IgD-negative memory B cell (primary cell): ENCODE data around the gene GVQW3. TPM values are rescaled to one million over a fixed set of nuclear protein-coding genes. Genes with fewer than 3 reads are reported as not detected.

Experiments used
- H3K27ac Mint-ChIP-seq, 3 donors: one replicate each; pipeline ENCODE4 v1.8.0; 2020 to 2022; ENCODE audit warnings: mild to moderate bottlenecking in 3 of 3, mixed read lengths in 3 of 3, moderate library complexity in 1 of 3
- H3K27me3 Mint-ChIP-seq: one replicate; pipeline ENCODE4 v1.8.0; 2021; ENCODE audit warnings: mixed read lengths
- H3K36me3 Mint-ChIP-seq: one replicate; pipeline ENCODE4 v1.8.0; 2020; ENCODE audit warnings: mild to moderate bottlenecking, mixed read lengths
- H3K4me1 Mint-ChIP-seq, 3 donors: one replicate each; pipeline ENCODE4 v1.8.0; 2020 to 2022; ENCODE audit warnings: mixed read lengths in 3 of 3, mild to moderate bottlenecking in 1 of 3
- H3K4me3 Mint-ChIP-seq, 4 donors: one replicate each; pipeline ENCODE4 v1.8.0; 2020 to 2022; ENCODE audit warnings: mild to moderate bottlenecking in 4 of 4, mixed read lengths in 4 of 4, moderate library complexity in 3 of 4
- H3K9me3 Mint-ChIP-seq, 3 donors: one replicate each; pipeline ENCODE4 v1.8.0; 2020 to 2021; ENCODE audit warnings: mixed read lengths in 3 of 3, mild to moderate bottlenecking in 1 of 3
- polyA plus RNA-seq: library from polyadenylated mRNA; unstranded; fragments of 300-500 nt; fragmentation: Illumina TruSeq; gene quantifications from one replicate; pipeline ENCODE4 v1.2.3, GENCODE V29; 2021

The GVQW3 gene
- 2.1 TPM for polyA plus RNA-seq

- H3K36me3 Mint-ChIP-seq: peaks cover 3% of the 10 kb centered on the region
- H3K4me1 Mint-ChIP-seq: peaks cover 44 to 55% (median 50%) of the 10 kb centered on the region in 3 donors
- H3K4me3 Mint-ChIP-seq: peak within 1 kb of the TSS; percentile 91 to 99 (median 98)
- no peaks in the 10 kb centered on the region for H3K9me3 Mint-ChIP-seq
- H3K27me3 Mint-ChIP-seq: no peaks in the 10 kb centered on the region
- H3K27ac Mint-ChIP-seq: peak within 1 kb of the TSS; percentile 91 to 98 (median 95)
These were observed at the start of gene GVQW3, which contains the start of gene THAP12 for GRCh38 chr11:76380977-76381719. Gene GVQW3 (plus strand): TSS chr11:76381323. CDS start chr11:76381829, 506 bp downstream. Gene THAP12 (minus strand): TSS chr11:76381132. CDS start chr11:76380836, 296 bp downstream.

GRCh38 chr11:76334826-76335389, 46.2 kb upstream of the GVQW3 start:
- no peaks in the 10 kb centered on the region for H3K36me3 Mint-ChIP-seq
- H3K9me3 Mint-ChIP-seq: peaks cover 11 to 18% (median 11%) of the 10 kb centered on the region in 3 donors
- peaks cover 0 to 6% (median 1%) of the 10 kb centered on the region in 3 donors for H3K4me1 Mint-ChIP-seq
- H3K27ac Mint-ChIP-seq: no peak overlapping the region
- H3K4me3 Mint-ChIP-seq: no peak overlapping the region
- no peaks in the 10 kb centered on the region for H3K27me3 Mint-ChIP-seq

DNA sequence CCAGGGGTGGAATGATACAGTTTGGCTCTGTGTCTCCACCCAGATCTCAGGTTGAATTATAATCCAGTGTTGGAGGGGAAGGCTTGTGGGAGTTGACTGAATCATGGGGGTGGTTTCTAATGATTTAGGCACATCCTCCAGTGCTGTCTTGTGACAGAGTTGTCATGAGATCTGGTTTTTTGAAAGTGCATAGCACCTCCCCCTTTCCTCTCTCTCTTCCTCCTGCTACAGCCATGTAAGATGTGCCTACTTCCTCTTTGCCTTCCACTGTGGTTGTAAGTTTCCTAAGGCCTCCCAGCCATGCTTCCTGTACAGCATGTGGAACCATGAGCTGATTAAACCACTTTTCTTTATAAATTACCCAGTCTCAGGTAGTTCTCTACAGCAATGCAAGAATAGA, 45.3 kb upstream of the GVQW3 start:
- H3K4me1 Mint-ChIP-seq: peaks cover 0 to 6% (median 1%) of the 10 kb centered on the region in 3 donors
- peaks cover 11 to 18% (median 11%) of the 10 kb centered on the region in 3 donors for H3K9me3 Mint-ChIP-seq
- no peak overlapping the region for H3K4me3 Mint-ChIP-seq
- H3K27ac Mint-ChIP-seq: no peak overlapping the region
- no peaks in the 10 kb centered on the region for H3K36me3 Mint-ChIP-seq
- no peaks in the 10 kb centered on the region for H3K27me3 Mint-ChIP-seq

GRCh38 chr11:76336597-76336996, 44.5 kb upstream of the GVQW3 start:
- peaks cover 11 to 18% (median 11%) of the 10 kb centered on the region in 3 donors for H3K9me3 Mint-ChIP-seq
- no peak overlapping the region for H3K4me3 Mint-ChIP-seq
- H3K4me1 Mint-ChIP-seq: peaks cover 0 to 6% (median 1%) of the 10 kb centered on the region in 3 donors
- H3K27me3 Mint-ChIP-seq: no peaks in the 10 kb centered on the region
- H3K36me3 Mint-ChIP-seq: no peaks in the 10 kb centered on the region
- no peak overlapping the region for H3K27ac Mint-ChIP-seq

DNA sequence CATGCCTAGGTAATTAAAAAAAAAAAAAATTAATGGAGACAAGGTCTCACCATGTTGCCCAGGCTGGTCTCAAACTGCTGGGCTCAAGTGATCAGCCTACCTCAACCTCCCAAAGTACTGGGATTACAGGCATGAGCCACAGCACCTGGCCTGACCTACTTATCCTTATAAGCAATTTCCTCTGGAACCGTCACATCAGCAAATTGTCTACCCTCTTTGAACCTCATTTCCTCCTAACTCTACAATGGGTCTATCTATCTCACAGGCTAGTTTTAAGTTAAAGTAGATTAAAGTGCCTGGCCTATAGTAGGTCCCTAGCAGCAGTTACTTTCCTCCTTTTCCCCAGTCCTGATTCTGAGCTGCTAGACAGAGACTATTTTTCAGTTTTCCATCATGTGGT, 43.7 kb upstream of the GVQW3 start:
- no peaks in the 10 kb centered on the region for H3K36me3 Mint-ChIP-seq
- no peak overlapping the region for H3K4me3 Mint-ChIP-seq
- H3K4me1 Mint-ChIP-seq: peaks cover 0 to 6% (median 2%) of the 10 kb centered on the region in 3 donors
- no peaks in the 10 kb centered on the region for H3K27me3 Mint-ChIP-seq
- no peak overlapping the region for H3K27ac Mint-ChIP-seq
- H3K9me3 Mint-ChIP-seq: peaks cover 11 to 18% (median 11%) of the 10 kb centered on the region in 3 donors

GRCh38 chr11:76337923-76338322, 43.2 kb upstream of the GVQW3 start:
- no peaks in the 10 kb centered on the region for H3K27me3 Mint-ChIP-seq
- peaks cover 11 to 18% (median 11%) of the 10 kb centered on the region in 3 donors for H3K9me3 Mint-ChIP-seq
- H3K36me3 Mint-ChIP-seq: no peaks in the 10 kb centered on the region
- no peak overlapping the region for H3K4me3 Mint-ChIP-seq
- H3K4me1 Mint-ChIP-seq: peaks cover 0 to 6% (median 3%) of the 10 kb centered on the region in 3 donors
- H3K27ac Mint-ChIP-seq: no peak overlapping the region

GRCh38 chr11:76339221-76339620, 41.9 kb upstream of the GVQW3 start:
- no peak overlapping the region for H3K27ac Mint-ChIP-seq
- H3K27me3 Mint-ChIP-seq: no peaks in the 10 kb centered on the region
- H3K4me3 Mint-ChIP-seq: no peak overlapping the region
- H3K9me3 Mint-ChIP-seq: peaks cover 9 to 15% (median 11%) of the 10 kb centered on the region in 3 donors
- peaks cover 0 to 6% (median 3%) of the 10 kb centered on the region in 3 donors for H3K4me1 Mint-ChIP-seq
- no peaks in the 10 kb centered on the region for H3K36me3 Mint-ChIP-seq

DNA sequence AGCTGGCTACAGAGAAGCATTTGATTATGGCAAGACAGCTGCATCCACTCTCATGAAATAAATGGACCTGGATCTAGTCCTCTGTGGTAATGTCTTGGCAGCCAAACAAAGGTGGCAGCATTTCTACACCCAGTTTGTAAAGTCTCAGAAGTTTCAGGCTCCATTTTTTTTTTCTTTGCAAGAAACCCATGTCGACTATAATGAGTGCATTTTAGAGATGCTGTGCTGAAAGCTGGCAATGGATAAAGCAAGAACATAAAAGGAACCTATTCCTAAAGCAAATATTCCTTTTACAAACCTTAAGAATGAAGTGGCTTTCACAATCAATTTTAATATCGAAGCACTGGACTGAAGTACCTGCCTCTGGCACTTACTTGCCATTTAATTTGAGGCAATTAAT, 33.7 kb upstream of the GVQW3 start:
- H3K4me1 Mint-ChIP-seq: peaks cover 0 to 1% (median 0%) of the 10 kb centered on the region in 3 donors

GRCh38 chr11:76348348-76348747, 32.8 kb upstream of the GVQW3 start:
- peaks cover 10% of the 10 kb centered on the region for H3K36me3 Mint-ChIP-seq
- H3K4me1 Mint-ChIP-seq: no peaks in the 10 kb centered on the region
- H3K27me3 Mint-ChIP-seq: no peaks in the 10 kb centered on the region
- H3K27ac Mint-ChIP-seq: no peak overlapping the region
- no peak overlapping the region for H3K4me3 Mint-ChIP-seq
- H3K9me3 Mint-ChIP-seq: peaks cover 0 to 3% (median 0%) of the 10 kb centered on the region in 3 donors

More for the DNA sequence above, 33.7 kb upstream of the GVQW3 start:
- peaks cover 3% of the 10 kb centered on the region for H3K36me3 Mint-ChIP-seq
- no peaks in the 10 kb centered on the region for H3K9me3 Mint-ChIP-seq
- no peak overlapping the region for H3K4me3 Mint-ChIP-seq
- no peaks in the 10 kb centered on the region for H3K27me3 Mint-ChIP-seq
- no peak overlapping the region for H3K27ac Mint-ChIP-seq

DNA sequence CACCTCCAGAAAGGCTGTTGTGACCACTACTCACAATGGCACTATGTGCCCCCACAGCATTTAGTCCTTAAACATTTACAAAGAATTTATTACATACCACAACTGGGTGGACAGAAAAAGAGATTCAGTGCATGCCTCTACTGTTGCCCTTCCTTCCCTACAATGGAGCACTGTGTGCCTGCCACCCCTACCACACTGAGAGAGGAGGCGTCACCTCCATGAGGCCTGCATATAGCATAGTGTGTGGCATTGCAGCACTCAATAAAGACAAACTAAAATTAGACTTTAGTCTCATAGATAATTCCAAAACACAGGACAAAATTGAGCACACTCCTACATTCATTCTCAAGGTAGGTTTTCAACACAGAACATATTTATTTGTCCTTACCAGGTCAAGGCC, 26.0 kb upstream of the GVQW3 start:
- H3K36me3 Mint-ChIP-seq: peaks cover 39% of the 10 kb centered on the region
- H3K27ac Mint-ChIP-seq: no peak overlapping the region
- H3K4me3 Mint-ChIP-seq: no peak overlapping the region
- H3K4me1 Mint-ChIP-seq: peaks cover 0 to 4% (median 0%) of the 10 kb centered on the region in 3 donors
- no peaks in the 10 kb centered on the region for H3K27me3 Mint-ChIP-seq
- peaks cover 4 to 13% (median 6%) of the 10 kb centered on the region in 3 donors for H3K9me3 Mint-ChIP-seq

- no peak overlapping the region for H3K27ac Mint-ChIP-seq
- peaks cover 9 to 20% (median 10%) of the 10 kb centered on the region in 3 donors for H3K4me1 Mint-ChIP-seq
- H3K9me3 Mint-ChIP-seq: no peaks in the 10 kb centered on the region
- peaks cover 11% of the 10 kb centered on the region for H3K36me3 Mint-ChIP-seq
- H3K27me3 Mint-ChIP-seq: no peaks in the 10 kb centered on the region
- H3K4me3 Mint-ChIP-seq: no peak overlapping the region
These were observed 19.7 kb upstream of the GVQW3 start for GRCh38 chr11:76361374-76361773.

GRCh38 chr11:76361776-76362175, 19.3 kb upstream of the GVQW3 start:
- H3K9me3 Mint-ChIP-seq: no peaks in the 10 kb centered on the region
- no peak overlapping the region for H3K27ac Mint-ChIP-seq
- no peak overlapping the region for H3K4me3 Mint-ChIP-seq
- peaks cover 9 to 22% (median 12%) of the 10 kb centered on the region in 3 donors for H3K4me1 Mint-ChIP-seq
- H3K36me3 Mint-ChIP-seq: peaks cover 11% of the 10 kb centered on the region
- H3K27me3 Mint-ChIP-seq: no peaks in the 10 kb centered on the region

- Mint-ChIP-seq H3K9me3 (no peaks in the 10 kb centered on the region), H3K4me3 (no peak overlapping the region), H3K4me1 (peaks cover 11 to 23% (median 17%) of the 10 kb centered on the region in 3 donors), H3K27ac (no peak overlapping the region), H3K36me3 (peaks cover 8% of the 10 kb centered on the region), H3K27me3 (no peaks in the 10 kb centered on the region)
These were observed 18.4 kb upstream of the GVQW3 start for GRCh38 chr11:76362716-76363115.

- Mint-ChIP-seq H3K9me3 (no peaks in the 10 kb centered on the region), H3K36me3 (peaks cover 3% of the 10 kb centered on the region), H3K27me3 (no peaks in the 10 kb centered on the region), H3K4me1 (peaks cover 27 to 36% (median 30%) of the 10 kb centered on the region in 3 donors), H3K4me3 (no peak overlapping the region), H3K27ac (no peak overlapping the region)
These were observed 16.0 kb upstream of the GVQW3 start for GRCh38 chr11:76365038-76365679.

- Mint-ChIP-seq H3K27ac (peak overlapping the region in 1 of 3 donors; percentile 6), H3K4me3 (no peak overlapping the region), H3K27me3 (no peaks in the 10 kb centered on the region), H3K9me3 (no peaks in the 10 kb centered on the region), H3K4me1 (peaks cover 27 to 46% (median 36%) of the 10 kb centered on the region in 3 donors), H3K36me3 (peaks cover 3% of the 10 kb centered on the region)
These were observed 12.6 kb upstream of the GVQW3 start for GRCh38 chr11:76368490-76368889.
